GM12872 (cell line): ENCODE data around the gene WNK2.

Experiments used
- TF ChIP-seq, protein P1 (sequence below): IDR thresholded peaks from 3 replicates; pipeline ENCODE4 v1.5.1; 2011; ENCODE audit warnings: low read depth, mild to moderate bottlenecking, low read length, moderate library complexity; ENCODE audit not compliant: insufficient read depth

WNK2 gene

GRCh38 chr9:93207326-93207814 lies 23.4 kb downstream of the WNK2 start:
- TF ChIP-seq, protein P1, sequence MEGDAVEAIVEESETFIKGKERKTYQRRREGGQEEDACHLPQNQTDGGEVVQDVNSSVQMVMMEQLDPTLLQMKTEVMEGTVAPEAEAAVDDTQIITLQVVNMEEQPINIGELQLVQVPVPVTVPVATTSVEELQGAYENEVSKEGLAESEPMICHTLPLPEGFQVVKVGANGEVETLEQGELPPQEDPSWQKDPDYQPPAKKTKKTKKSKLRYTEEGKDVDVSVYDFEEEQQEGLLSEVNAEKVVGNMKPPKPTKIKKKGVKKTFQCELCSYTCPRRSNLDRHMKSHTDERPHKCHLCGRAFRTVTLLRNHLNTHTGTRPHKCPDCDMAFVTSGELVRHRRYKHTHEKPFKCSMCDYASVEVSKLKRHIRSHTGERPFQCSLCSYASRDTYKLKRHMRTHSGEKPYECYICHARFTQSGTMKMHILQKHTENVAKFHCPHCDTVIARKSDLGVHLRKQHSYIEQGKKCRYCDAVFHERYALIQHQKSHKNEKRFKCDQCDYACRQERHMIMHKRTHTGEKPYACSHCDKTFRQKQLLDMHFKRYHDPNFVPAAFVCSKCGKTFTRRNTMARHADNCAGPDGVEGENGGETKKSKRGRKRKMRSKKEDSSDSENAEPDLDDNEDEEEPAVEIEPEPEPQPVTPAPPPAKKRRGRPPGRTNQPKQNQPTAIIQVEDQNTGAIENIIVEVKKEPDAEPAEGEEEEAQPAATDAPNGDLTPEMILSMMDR: no peak

DNA sequence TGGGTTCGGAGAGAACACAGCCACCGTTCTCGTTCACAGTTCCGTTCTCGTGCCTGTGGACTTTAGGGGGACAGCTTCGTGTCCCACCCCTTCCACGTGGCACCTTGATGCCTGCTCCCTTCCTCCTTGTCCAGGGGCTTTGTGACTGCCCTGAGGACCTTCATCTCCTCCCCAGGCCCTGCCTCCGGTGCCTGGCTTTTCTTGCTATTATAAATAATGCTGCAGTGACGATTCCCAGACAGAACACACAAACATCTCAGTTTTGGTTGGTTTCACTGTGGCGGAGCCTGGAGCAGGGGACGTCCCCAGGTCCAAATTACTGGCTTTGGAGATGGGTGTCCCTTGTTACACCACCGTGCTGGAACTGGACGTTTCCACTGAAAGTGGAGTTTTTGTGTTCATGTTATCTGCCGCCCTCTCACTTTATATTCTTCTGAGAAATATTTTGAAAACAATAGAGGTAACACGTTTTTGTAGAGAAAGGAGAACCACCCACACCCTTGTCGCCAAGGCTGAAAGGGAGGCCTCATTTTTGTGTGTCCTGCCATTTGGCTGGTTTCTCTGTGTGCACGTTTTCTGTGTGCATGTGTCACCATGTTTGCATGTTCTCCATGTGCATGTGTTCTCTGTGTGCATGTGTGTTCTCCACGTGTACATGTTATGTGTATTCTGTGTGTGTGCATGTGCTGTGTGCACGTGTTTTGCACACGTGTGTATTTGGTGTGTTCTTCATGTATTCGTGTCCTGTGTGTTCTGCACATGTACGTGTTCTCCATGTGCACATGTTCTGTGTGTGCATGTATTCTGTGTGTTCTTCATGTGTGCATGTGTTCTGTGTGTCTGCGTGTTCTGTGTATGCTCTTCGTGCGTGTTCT lies 24.2 kb downstream of the WNK2 start:
- TF ChIP-seq, protein P1: no peak

DNA sequence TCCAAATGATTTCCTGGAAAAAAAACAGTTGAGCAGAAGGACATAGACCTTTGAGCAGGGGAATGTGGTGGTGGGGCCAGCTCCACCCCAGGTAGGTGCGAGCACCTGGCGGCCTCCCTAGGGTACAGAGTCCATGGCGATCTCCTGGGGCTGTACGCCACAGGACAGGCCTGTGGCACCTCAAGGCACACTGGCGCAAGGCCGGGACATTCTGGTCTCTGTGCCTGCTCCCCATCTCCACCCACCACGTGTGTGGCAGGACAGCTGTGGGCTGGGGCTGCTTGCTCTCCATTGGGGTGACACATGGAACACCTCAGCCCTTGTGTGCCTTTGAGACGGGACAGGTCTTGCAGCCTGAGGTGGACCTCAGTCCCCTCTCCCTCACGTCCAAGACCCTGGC lies 25.2 kb downstream of the WNK2 start:
- TF ChIP-seq, protein P1: no peak

GRCh38 chr9:93209576-93210323 lies 25.8 kb downstream of the WNK2 start:
- TF ChIP-seq, protein P1: no peak

DNA sequence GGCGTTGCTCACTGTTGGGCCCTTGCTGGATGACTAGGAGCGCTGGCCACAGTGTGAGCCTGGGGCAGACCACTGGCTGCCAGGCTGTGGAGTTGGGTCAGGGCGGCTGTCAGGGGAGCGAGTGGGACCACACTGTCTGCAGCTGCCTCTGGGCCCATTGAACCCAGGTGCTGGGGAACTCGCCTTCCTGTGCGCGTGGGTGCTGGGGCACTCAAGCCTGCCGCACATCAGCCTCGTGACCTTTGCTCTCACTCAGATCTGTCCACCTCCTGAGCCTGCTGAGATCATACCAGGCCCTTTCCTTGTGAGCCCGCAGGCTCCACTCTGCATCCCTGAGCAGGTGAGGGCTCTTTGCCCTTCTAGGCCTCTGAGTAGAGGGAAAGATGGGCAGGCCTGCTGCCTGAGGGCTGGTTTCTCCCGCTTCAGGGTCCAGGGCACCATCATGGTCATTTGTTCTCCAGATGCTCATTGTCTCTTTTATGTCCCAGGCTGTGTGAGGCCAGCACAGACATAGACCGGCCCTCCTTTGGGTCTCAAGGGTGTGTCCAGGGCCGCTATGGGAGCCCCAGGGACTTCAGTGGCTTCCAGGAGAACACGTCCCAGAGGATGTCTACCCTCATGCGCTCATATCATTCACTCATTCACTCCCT lies 26.5 kb downstream of the WNK2 start:
- TF ChIP-seq, protein P1: no peak

DNA sequence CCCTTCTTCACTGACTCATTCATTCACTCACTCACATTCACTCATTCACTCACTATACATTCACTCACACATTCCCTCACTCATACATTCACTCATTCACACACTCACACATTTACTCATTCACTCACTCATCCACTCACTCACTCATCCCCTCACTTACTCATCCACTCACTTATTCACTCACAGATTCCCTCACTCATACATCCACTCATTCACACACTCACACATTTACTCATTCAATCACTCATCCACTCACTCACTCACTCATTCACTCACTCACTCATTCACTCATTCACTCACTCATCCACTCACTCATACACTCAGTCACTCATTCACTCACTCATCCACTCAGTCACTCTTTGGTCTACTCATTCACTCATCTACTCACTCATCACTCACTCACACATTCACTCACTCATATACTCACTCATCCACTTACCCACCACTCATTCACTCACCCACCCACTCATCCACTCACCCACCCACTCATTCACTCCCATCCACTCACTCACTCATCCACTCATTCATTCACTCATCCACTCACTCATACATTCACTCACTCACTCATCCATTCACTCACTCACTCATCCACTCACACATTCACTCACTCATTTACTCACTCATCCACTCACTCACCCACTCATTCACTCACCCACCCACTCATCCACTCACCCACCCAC lies 27.2 kb downstream of the WNK2 start:
- TF ChIP-seq, protein P1: no peak

DNA sequence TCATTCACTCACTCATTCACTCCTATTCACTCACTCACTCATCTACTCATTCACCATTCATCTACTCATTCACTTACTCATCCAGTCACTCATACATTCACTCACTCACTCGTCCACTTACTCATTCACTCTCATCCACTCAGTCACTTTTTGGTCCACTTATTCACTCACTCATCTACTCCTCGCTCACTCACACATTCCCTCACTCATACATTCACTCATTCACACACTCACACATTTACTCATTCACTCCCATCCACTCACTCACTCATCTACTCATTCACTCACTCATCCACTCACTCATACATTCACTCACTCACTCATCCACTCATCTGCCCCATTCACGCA lies 27.7 kb downstream of the WNK2 start:
- TF ChIP-seq, protein P1: no peak
